ENCODE data around the gene ARL8A.
"Not testable (repeated sequence)": the region's sequence is repeated elsewhere in the genome, so short reads cannot be mapped to it uniquely, and the experiment has no call there.

ARL8A gene

DNA sequence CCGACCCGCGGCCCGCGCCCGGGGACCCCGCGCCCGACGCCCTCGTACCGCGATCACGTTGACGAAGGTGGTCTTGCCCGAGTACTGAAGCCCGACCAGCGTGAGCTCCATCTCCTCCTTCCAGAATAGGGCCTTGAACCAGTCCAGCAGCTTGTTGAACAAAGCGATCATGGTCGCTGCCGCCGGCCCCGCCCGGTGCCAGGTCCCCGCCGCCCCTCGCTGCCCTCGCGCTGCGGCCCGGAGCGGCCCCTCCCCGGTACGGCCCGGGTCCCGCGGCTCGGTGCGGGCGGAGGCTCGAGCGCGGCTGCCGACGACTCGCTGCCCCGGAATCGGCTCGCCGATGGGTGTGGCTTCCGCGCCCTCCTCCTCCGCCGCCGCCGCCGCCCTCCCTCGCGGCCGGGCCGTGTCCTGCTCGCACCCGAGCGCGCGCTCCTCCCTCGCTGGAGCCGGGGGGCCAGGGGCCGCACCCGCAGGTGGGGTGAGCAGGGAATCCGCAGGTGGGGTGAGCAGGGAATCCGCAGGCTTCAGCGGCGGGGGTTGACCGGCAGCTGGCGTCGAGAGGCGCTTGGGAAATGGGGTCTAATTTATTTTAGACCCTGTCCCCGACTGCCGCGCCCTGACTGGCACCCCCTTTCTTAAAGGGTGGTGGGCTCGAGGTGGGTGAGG is at the start of gene ARL8A:
Gene ARL8A, minus strand, starts transcription at position 336 of the 666 bp plus-strand sequence. Its CDS starts 165 bp downstream, at position 171.
- TF ChIP-seq, protein P1, sequence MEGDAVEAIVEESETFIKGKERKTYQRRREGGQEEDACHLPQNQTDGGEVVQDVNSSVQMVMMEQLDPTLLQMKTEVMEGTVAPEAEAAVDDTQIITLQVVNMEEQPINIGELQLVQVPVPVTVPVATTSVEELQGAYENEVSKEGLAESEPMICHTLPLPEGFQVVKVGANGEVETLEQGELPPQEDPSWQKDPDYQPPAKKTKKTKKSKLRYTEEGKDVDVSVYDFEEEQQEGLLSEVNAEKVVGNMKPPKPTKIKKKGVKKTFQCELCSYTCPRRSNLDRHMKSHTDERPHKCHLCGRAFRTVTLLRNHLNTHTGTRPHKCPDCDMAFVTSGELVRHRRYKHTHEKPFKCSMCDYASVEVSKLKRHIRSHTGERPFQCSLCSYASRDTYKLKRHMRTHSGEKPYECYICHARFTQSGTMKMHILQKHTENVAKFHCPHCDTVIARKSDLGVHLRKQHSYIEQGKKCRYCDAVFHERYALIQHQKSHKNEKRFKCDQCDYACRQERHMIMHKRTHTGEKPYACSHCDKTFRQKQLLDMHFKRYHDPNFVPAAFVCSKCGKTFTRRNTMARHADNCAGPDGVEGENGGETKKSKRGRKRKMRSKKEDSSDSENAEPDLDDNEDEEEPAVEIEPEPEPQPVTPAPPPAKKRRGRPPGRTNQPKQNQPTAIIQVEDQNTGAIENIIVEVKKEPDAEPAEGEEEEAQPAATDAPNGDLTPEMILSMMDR (IDR thresholded peaks at IDR 0.05; ENCODE audit: control extremely low read depth, extremely low read depth, low read depth, missing control alignments): no peak
- peak; percentile 87 for DNase-seq (ENCODE audit: extremely low spot score)
- POLR2A ChIA-PET: no interaction called here
- CTCF ChIA-PET: interaction anchor here (1.4 to 3.6 kb wide), 3 partner anchors 9 to 10 kb away, joined by 3 to 21 read pairs (median 12); no protein-coding TSS in a partner anchor

DNA sequence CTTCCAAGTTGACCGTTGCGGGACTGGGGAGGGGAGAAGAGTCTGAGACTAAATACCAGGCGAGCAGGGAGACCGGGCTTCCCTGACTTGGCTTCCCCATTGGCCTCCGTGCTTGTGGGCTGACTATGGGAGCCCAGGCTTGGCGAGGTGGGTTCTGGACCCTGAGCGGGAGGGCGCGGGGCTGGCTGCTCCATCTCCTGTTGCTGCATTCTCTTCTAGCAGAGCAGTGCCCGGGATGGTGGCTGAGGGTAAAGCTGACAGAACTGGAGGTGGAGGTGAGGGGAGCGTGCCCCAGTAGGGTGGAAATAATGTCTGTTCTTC is 49.8 kb upstream of the ARL8A start:
- POLR2A ChIA-PET: no interaction called here
- TF ChIP-seq, protein P1 (IDR thresholded peaks at IDR 0.05; ENCODE audit: control extremely low read depth, extremely low read depth, low read depth, missing control alignments): no peak
- CTCF ChIA-PET: interaction anchor here (1.1 to 3.0 kb wide), 9 partner anchors 8 to 523 kb away, joined by 3 to 43 read pairs (median 23); no protein-coding TSS in a partner anchor
- DNase-seq (ENCODE audit: extremely low spot score): no peak

DNA sequence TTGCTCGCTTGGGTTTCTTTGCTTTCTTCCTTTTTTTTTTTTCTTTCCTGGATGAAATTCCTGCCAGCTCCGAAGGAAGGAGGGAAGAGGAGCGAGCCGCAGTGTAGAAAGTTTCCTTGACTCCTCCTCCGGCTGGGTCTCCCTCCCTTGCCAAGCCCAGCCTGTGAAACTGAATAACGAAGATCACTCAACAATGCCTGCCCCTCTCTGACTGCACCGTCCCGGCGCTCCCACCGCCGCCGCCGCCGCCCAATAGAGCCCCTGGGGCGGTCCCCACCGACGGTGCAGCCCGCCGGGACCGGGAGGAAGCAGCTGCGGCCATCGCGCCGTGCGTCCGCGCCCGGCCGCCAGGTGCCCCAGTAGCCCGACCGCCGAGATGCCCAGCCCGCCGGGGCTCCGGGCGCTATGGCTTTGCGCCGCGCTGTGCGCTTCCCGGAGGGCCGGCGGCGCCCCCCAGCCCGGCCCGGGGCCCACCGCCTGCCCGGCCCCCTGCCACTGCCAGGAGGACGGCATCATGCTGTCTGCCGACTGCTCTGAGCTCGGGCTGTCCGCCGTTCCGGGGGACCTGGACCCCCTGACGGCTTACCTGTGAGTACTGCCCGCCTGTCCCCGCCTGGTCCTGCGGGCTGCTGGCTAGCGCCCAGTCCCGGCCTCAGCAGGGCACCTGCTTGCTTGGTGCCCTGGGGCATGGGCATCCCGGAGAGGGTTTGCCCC is 49.2 kb upstream of the ARL8A start, which contains the start of gene LGR6:
Gene LGR6, plus strand, starts transcription at position 186 of the 714 bp plus-strand sequence. Its CDS starts 191 bp downstream, at position 377.
- POLR2A ChIA-PET: no interaction called here
- CTCF ChIA-PET: interaction anchor here (0.7 to 3.0 kb wide), 28 partner anchors 7 to 683 kb away, joined by 3 to 43 read pairs (median 4); no protein-coding TSS in a partner anchor
- TF ChIP-seq, protein P1 (IDR thresholded peaks at IDR 0.05; ENCODE audit: control extremely low read depth, extremely low read depth, low read depth, missing control alignments): no peak
- DNase-seq (ENCODE audit: extremely low spot score): no peak

DNA sequence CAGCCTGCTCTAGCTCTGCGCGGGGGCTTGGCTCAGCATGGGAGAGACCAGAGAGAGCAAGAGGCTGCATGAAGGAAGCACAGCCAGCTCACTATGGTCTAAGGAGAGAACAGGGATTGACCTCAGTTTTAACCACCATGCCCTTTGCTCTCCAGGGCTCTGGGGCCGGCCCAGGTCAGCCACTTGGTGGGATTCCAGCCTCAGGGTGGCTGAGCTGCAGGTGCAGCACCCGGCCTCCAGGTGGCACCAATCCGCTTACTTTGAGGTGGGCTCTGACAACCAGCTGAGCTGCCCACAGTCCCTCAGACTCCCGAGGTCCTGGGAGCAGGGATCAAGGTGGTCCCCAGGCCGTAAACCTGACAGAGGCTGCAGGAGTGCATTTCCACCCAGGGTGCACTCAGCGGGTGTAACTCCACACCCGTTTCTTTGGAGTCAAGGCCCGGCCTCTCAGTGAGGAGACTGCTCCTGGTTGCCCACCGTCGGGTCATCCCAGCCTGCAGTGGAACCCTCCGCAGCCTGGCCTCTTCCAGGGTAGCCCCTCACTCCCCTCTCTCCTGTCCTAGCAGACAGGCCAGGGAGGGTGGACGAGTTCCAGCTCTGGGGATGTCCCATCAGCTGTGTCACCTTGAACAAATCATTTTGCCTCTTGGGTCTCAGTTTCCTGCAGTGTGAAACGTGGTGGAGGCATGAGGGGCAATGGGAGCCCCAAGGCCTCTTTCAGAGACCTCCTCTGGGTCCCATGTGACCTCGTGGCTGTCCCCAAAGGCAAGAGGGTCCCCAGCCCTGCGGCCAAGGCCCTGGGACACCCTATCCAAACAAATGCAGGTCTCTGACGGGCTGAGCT is 48.5 kb upstream of the ARL8A start:
- TF ChIP-seq, protein P1 (IDR thresholded peaks at IDR 0.05; ENCODE audit: control extremely low read depth, extremely low read depth, low read depth, missing control alignments): peak; percentile 93
- POLR2A ChIA-PET: no interaction called here
- peak; percentile 78 for DNase-seq (ENCODE audit: extremely low spot score)
- CTCF ChIA-PET: interaction anchor here (0.7 to 3.0 kb wide), 45 partner anchors 8 to 684 kb away, joined by 3 to 43 read pairs (median 4); partner anchors contain the start of genes PTPN7 and UBE2T

DNA sequence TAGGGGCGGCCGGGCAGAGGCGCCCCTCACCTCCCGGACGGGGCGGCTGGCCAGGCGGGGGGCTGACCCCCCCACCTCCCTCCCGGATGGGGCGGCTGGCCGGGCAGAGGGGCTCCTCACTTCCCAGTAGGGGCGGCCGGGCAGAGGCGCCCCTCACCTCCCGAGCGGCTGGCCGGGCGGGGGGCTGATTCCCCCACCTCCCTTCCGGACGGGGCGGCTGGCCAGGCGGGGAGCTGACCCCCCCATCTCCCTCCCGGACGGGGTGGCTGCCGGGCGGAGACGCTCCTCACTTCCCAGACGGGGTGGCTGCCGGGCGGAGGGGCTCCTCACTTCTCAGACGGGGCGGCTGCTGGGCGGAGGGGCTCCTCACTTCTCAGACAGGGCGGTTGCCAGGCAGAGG is 46.9 kb upstream of the ARL8A start:
- POLR2A ChIA-PET: not testable (repeated sequence)
- CTCF ChIA-PET: interaction anchor here (2.4 to 2.9 kb wide), 2 partner anchors 34 to 526 kb away, joined by 10 to 35 read pairs; no protein-coding TSS in a partner anchor

DNA sequence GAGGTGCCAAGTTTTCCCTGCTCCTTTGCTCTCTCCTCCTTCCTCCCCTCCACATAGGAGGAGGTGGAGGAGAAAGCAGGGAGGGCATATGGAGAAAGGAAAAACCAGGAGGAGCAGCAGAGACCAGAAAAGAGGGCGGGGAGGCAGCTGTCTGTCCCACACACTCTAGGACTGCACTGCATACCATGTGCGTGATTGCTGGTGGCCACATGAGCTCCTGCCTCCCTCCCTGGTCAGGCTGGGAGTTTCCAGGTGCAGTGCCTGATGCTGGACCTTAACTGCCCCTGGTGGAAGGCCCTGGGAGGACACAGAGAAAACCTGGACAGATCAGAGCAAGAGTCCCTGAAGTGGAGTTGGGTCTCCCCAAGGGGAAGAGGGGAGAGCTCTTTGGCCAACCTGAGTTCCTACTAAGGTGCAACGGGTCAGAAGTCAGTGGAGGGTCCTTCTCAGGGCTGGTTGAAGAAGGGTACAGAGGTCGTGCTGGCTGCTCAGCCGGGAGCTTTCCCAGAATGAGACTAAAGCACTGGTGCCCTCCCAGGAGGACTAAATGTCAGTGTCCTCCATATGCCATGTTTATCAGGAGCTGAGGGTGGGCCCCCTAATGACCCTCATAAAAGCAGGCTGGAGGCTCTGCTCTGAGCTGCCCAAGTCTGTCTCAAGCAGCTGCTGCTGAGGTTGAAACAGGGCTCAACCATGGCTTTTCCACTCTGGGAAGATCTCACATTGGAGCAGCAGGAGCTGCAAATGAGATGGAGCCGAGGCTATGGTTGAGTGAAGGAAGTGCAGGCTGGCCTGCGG is 45.6 kb upstream of the ARL8A start:
- ChIA-PET POLR2A (interaction anchor here (0.6 kb wide), 1 partner anchor 51 kb away, joined by 3 read pairs; no protein-coding TSS in a partner anchor), CTCF (interaction anchor here (0.7 to 5.4 kb wide), 31 partner anchors 10 to 608 kb away, joined by 3 to 48 read pairs (median 4); no protein-coding TSS in a partner anchor)

More for the DNA sequence above, 46.9 kb upstream of the ARL8A start:
- DNase-seq (ENCODE audit: extremely low spot score): not testable (repeated sequence)

More for the DNA sequence above, 45.6 kb upstream of the ARL8A start:
- DNase-seq (ENCODE audit: extremely low spot score): no peak
- TF ChIP-seq, protein P1 (IDR thresholded peaks at IDR 0.05; ENCODE audit: control extremely low read depth, extremely low read depth, low read depth, missing control alignments): no peak
